Astrocyte (in vitro differentiated cells and primary cell): ENCODE measurements around the gene MYO19. TPM values are rescaled to one million over a fixed set of nuclear protein-coding genes. Genes with fewer than 3 reads are reported as not detected.

Experiments
- DNase-seq: peaks from one replicate; pipeline ENCODE4 v3.0.0-alpha.2; 2010; ENCODE audit warnings: low read depth
- FAIRE-seq: peaks from 2 replicates; lab custom pipeline; 2011; peaks lifted over from hg19 to GRCh38; lab: Jason Lieb, UNC
- H2AFZ ChIP-seq: 2 replicates; pipeline ENCODE4 v1.6.0; 2012; ENCODE audit warnings: low read depth, low read length, inconsistent platforms
- H3K27ac ChIP-seq: 2 replicates; pipeline ENCODE4 v1.5.1; 2011; ENCODE audit warnings: low read depth, low read length, inconsistent platforms
- H3K27me3 ChIP-seq: 2 replicates; pipeline ENCODE4 v1.6.0; 2011; ENCODE audit warnings: low read length, inconsistent platforms; ENCODE audit not compliant: insufficient read depth
- H3K36me3 ChIP-seq: 2 replicates; pipeline ENCODE4 v1.5.1; 2011; ENCODE audit warnings: low read length, inconsistent platforms; ENCODE audit not compliant: insufficient read depth
- H3K4me1 ChIP-seq: 2 replicates; pipeline ENCODE4 v1.5.1; 2011; ENCODE audit warnings: low read length, inconsistent platforms; ENCODE audit not compliant: insufficient read depth
- H3K4me2 ChIP-seq: 2 replicates; pipeline ENCODE4 v1.6.0; 2012; ENCODE audit warnings: low read length, inconsistent platforms
- H3K4me3 ChIP-seq: 2 replicates; pipeline ENCODE4 v1.5.1; 2011; ENCODE audit warnings: low read depth, mild to moderate bottlenecking, low read length, inconsistent platforms; ENCODE audit not compliant: insufficient read depth
- H3K79me2 ChIP-seq: 2 replicates; pipeline ENCODE4 v1.6.0; 2012; ENCODE audit warnings: mild to moderate bottlenecking, low read length, inconsistent platforms; ENCODE audit not compliant: insufficient read depth
- H3K9ac ChIP-seq: 2 replicates; pipeline ENCODE4 v1.6.0; 2012; ENCODE audit warnings: mild to moderate bottlenecking, low read length, inconsistent platforms
- H3K9me3 ChIP-seq: 2 replicates; pipeline ENCODE4 v1.5.1; 2012; ENCODE audit warnings: low read depth, mild to moderate bottlenecking, low read length, inconsistent platforms; ENCODE audit not compliant: insufficient read depth
- H4K20me1 ChIP-seq: 2 replicates; pipeline ENCODE4 v1.6.0; 2012; ENCODE audit warnings: low read length, inconsistent platforms; ENCODE audit not compliant: insufficient read depth
- H3K27ac Mint-ChIP-seq: one replicate; pipeline ENCODE4 v1.8.0; 2021; ENCODE audit warnings: mild to moderate bottlenecking, mixed read lengths; ENCODE audit not compliant: unreplicated experiment
- H3K27me3 Mint-ChIP-seq: one replicate; pipeline ENCODE4 v1.8.0; 2021; ENCODE audit warnings: low read depth, mixed read lengths; ENCODE audit not compliant: unreplicated experiment
- H3K36me3 Mint-ChIP-seq: one replicate; pipeline ENCODE4 v1.8.0; 2021; ENCODE audit warnings: low read depth, mixed read lengths; ENCODE audit not compliant: unreplicated experiment
- H3K4me1 Mint-ChIP-seq: one replicate; pipeline ENCODE4 v1.8.0; 2021; ENCODE audit warnings: low read depth, mixed read lengths; ENCODE audit not compliant: unreplicated experiment
- H3K4me3 Mint-ChIP-seq: one replicate; pipeline ENCODE4 v1.8.0; 2021; ENCODE audit warnings: mild to moderate bottlenecking, moderate library complexity, mixed read lengths; ENCODE audit not compliant: unreplicated experiment
- H3K9me3 Mint-ChIP-seq: one replicate; pipeline ENCODE4 v1.8.0; 2021; ENCODE audit warnings: mild to moderate bottlenecking, mixed read lengths; ENCODE audit not compliant: unreplicated experiment
- EZH2 ChIP-seq: IDR thresholded peaks from 2 replicates; pipeline ENCODE4 v1.6.1; 2012; ENCODE audit warnings: mild to moderate bottlenecking, low read length, inconsistent platforms; ENCODE audit not compliant: insufficient read depth
- total RNA-seq: library from RNA; stranded (reverse); gene quantifications from 2 replicates; pipeline ENCODE4 v1.2.1, GENCODE V29; 2021
- TF ChIP-seq, protein P1 (sequence below): IDR thresholded peaks from 2 replicates; pipeline ENCODE4 v1.5.1; 2011; ENCODE audit warnings: low read depth, mild to moderate bottlenecking, inconsistent platforms, low read length, moderate library complexity; ENCODE audit not compliant: insufficient read depth

MYO19 gene
- total RNA-seq, 1 donor from 2014 or later = 42.9 TPM

DNA sequence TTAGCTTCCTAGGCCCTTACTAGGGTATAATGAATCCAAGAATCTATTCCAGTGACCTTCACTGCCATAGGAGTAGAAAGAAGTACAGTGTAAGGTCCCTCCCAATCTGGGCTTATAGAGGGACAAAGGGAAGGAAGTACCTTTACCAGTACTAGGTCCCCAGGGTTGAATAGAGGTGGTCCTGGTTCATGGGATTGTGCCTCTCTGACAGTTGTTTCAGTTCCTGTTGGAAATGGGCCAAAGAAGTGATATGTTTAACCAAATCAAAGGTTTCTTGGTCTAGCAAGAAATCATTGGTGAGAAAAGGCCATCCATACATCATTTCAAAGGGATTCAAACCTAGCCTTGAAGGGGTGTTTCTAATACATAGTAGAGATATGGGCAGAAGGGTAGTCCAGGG, 64.2 kb downstream of the MYO19 start:
- no peaks in the 10 kb centered on the region for H3K36me3 ChIP-seq
- H3K9me3 ChIP-seq = no peaks in the 10 kb centered on the region
- H3K4me3 Mint-ChIP-seq = no peak overlapping the region
- no peaks in the 10 kb centered on the region for H4K20me1 ChIP-seq
- no peak overlapping the region for H2AFZ ChIP-seq
- H3K9me3 Mint-ChIP-seq = peaks cover 2% of the 10 kb centered on the region
- DNase-seq = no peak
- H3K4me3 ChIP-seq = no peak overlapping the region
- no peaks in the 10 kb centered on the region for H3K4me1 Mint-ChIP-seq
- no peak overlapping the region for H3K27ac ChIP-seq
- H3K9ac ChIP-seq = no peak overlapping the region
- no peak overlapping the region for H3K4me2 ChIP-seq
- no peak overlapping the region for H3K27ac Mint-ChIP-seq
- no peak for FAIRE-seq
- no peak for TF ChIP-seq EZH2
- TF ChIP-seq, protein P1, sequence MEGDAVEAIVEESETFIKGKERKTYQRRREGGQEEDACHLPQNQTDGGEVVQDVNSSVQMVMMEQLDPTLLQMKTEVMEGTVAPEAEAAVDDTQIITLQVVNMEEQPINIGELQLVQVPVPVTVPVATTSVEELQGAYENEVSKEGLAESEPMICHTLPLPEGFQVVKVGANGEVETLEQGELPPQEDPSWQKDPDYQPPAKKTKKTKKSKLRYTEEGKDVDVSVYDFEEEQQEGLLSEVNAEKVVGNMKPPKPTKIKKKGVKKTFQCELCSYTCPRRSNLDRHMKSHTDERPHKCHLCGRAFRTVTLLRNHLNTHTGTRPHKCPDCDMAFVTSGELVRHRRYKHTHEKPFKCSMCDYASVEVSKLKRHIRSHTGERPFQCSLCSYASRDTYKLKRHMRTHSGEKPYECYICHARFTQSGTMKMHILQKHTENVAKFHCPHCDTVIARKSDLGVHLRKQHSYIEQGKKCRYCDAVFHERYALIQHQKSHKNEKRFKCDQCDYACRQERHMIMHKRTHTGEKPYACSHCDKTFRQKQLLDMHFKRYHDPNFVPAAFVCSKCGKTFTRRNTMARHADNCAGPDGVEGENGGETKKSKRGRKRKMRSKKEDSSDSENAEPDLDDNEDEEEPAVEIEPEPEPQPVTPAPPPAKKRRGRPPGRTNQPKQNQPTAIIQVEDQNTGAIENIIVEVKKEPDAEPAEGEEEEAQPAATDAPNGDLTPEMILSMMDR = no peak
- no peaks in the 10 kb centered on the region for H3K79me2 ChIP-seq
- peaks cover 9% of the 10 kb centered on the region for H3K27me3 ChIP-seq
- no peaks in the 10 kb centered on the region for H3K4me1 ChIP-seq
- no peaks in the 10 kb centered on the region for H3K36me3 Mint-ChIP-seq
- H3K27me3 Mint-ChIP-seq = peaks cover 77% of the 10 kb centered on the region

- H3K27ac ChIP-seq = no peak overlapping the region
Observed at GRCh38 chr17:36469733-36470132, 64.9 kb downstream of the MYO19 start.

More at GRCh38 chr17:36469733-36470132, 64.9 kb downstream of the MYO19 start:
- TF ChIP-seq, protein P1 = no peak
- no peak for TF ChIP-seq EZH2
- H3K27me3 Mint-ChIP-seq = peaks cover 76% of the 10 kb centered on the region
- peaks cover 2% of the 10 kb centered on the region for H3K9me3 Mint-ChIP-seq
- Histone ChIP-seq H2AFZ (no peak overlapping the region), H4K20me1 (no peaks in the 10 kb centered on the region), H3K27me3 (peaks cover 13% of the 10 kb centered on the region), H3K4me3 (no peak overlapping the region), H3K4me2 (no peak overlapping the region), H3K9me3 (no peaks in the 10 kb centered on the region), H3K4me1 (no peaks in the 10 kb centered on the region), H3K36me3 (no peaks in the 10 kb centered on the region), H3K79me2 (no peaks in the 10 kb centered on the region), H3K9ac (no peak overlapping the region)
- DNase-seq = no peak
- no peak overlapping the region for H3K4me3 Mint-ChIP-seq
- no peaks in the 10 kb centered on the region for H3K4me1 Mint-ChIP-seq
- no peak overlapping the region for H3K27ac Mint-ChIP-seq
- FAIRE-seq = no peak
- H3K36me3 Mint-ChIP-seq = no peaks in the 10 kb centered on the region
